A549 (cell line): ENCODE data around the gene KCNAB3. TPM values are rescaled to one million over a fixed set of nuclear protein-coding genes. Genes with fewer than 3 reads are reported as not detected.

Source experiments
- ATAC-seq, 2 experiments: fragments of 200-7000 bp in 1 of 2; fragments of >200 bp in 1 of 2; cut with Nextera tagmentation in 1 of 2; cut with Tn5 transposase in 1 of 2; 3 replicates each; pipeline versions ENCODE4 v1.8.0 to v1.9.1; 2018 to 2020; ENCODE audit warnings: mild to moderate bottlenecking in 1 of 2, moderate library complexity in 1 of 2
- CTCF ChIA-PET: fragments of 300-600 bp; sonication (Branson Sonifier 250); formaldehyde crosslinking; extraction: SDS; loops from one replicate; lab custom pipeline; 2021; ENCODE audit warnings: antibody characterized with exemption, inconsistent platforms; lab: Yijun Ruan, JAX
- POLR2A ChIA-PET: fragments of 350-600 bp; formaldehyde crosslinking; extraction: SDS; loops from one replicate; lab custom pipeline; 2021; ENCODE audit warnings: antibody characterized with exemption, inconsistent platforms; lab: Yijun Ruan, JAX
- DNase-seq, 2 experiments: peaks; one replicate each; pipeline versions ENCODE4 v3.0.0 to v3.0.0-alpha.2; 2011 to 2016; ENCODE audit warnings: low read depth in 1 of 2, low spot score in 1 of 2
- FAIRE-seq: peaks from 2 replicates; lab custom pipeline; 2011; peaks lifted over from hg19 to GRCh38; lab: Jason Lieb, UNC
- H3K27ac ChIP-seq, 2 experiments: fragments of >200 bp; sonication (Bioruptor Twin); formaldehyde crosslinking; 3 replicates each; pipeline ENCODE4 v1.5.1; 2016 to 2017
- H3K4me1 ChIP-seq: fragments of >200 bp; sonication (Bioruptor Twin); formaldehyde crosslinking; 3 replicates; pipeline ENCODE4 v1.6.1; 2016
- H3K4me2 ChIP-seq: fragments of >200 bp; sonication (Bioruptor Twin); formaldehyde crosslinking; 3 replicates; pipeline ENCODE4 v1.6.1; 2016
- H3K4me3 ChIP-seq: fragments of >200 bp; sonication (Bioruptor Twin); formaldehyde crosslinking; 3 replicates; pipeline ENCODE4 v1.5.1; 2016
- H3K9me3 ChIP-seq: fragments of >200 bp; sonication (Bioruptor Twin); formaldehyde crosslinking; 3 replicates; pipeline ENCODE4 v1.6.1; 2016
- ATOH8 ChIP-seq: fragments of 250-450 bp; sonication (Bioruptor Pico); IDR thresholded peaks from 2 replicates; pipeline ENCODE4 v1.5.0; 2020; ENCODE audit warnings: low read depth, mild to moderate bottlenecking, moderate library complexity
- BHLHE40 ChIP-seq: IDR thresholded peaks from 2 replicates; pipeline ENCODE4 v1.6.1; 2012; ENCODE audit warnings: low read depth, low read length, inconsistent platforms
- CBX2 ChIP-seq: fragments of 200-600 bp; sonication (generic); IDR thresholded peaks from 2 replicates; pipeline ENCODE4 v1.6.1; 2016; ENCODE audit warnings: low read depth, mild to moderate bottlenecking, borderline replicate concordance
- CHD2 ChIP-seq: fragments of 150-350 bp; IDR thresholded peaks from 2 replicates; pipeline ENCODE4 v1.6.1; 2014; ENCODE audit warnings: low read length; ENCODE audit not compliant: partially characterized antibody
- CTCF ChIP-seq: fragments of >200 bp; sonication (Bioruptor Twin); formaldehyde crosslinking; IDR thresholded peaks from 3 replicates; pipeline ENCODE4 v1.5.1; 2016
- EHMT2 ChIP-seq: fragments of 200-600 bp; sonication (generic); IDR thresholded peaks from 2 replicates; pipeline ENCODE4 v1.6.1; 2016; ENCODE audit warnings: antibody characterized with exemption, low read depth, mild to moderate bottlenecking, moderate library complexity
- ESRRA ChIP-seq: fragments of 150-350 bp; IDR thresholded peaks from 2 replicates; pipeline ENCODE4 v1.6.1; 2014; ENCODE audit warnings: mild to moderate bottlenecking, low read length, borderline replicate concordance
- FOSL2 ChIP-seq, 2 experiments: fragments of 450-650 bp in 1 of 2; fragments of >200 bp in 1 of 2; sonication (Bioruptor Twin) in 1 of 2; formaldehyde crosslinking; IDR thresholded peaks; 2 replicates each; pipeline versions ENCODE4 v1.5.0 to v1.6.1; 2016 to 2020; ENCODE audit warnings: mild to moderate bottlenecking in 1 of 2, moderate library complexity in 1 of 2
- FOXS1 ChIP-seq: fragments of 250-450 bp; sonication (Bioruptor Pico); IDR thresholded peaks from 2 replicates; pipeline ENCODE4 v1.5.0; 2020; ENCODE audit warnings: mild to moderate bottlenecking, moderate library complexity
- GATA3 ChIP-seq: IDR thresholded peaks from 2 replicates; pipeline ENCODE4 v1.6.1; 2012; ENCODE audit warnings: borderline replicate concordance
- HOXA7 ChIP-seq: fragments of 250-450 bp; sonication (Bioruptor Pico); IDR thresholded peaks from 2 replicates; pipeline ENCODE4 v1.5.0; 2020; ENCODE audit warnings: mild to moderate bottlenecking, moderate library complexity
- HOXB5 ChIP-seq: fragments of 250-450 bp; sonication (Bioruptor Pico); IDR thresholded peaks from 2 replicates; pipeline ENCODE4 v1.5.0; 2020; ENCODE audit warnings: mild to moderate bottlenecking, moderate library complexity
- MAFK ChIP-seq: fragments of 450-650 bp; IDR thresholded peaks from 2 replicates; pipeline ENCODE4 v1.6.1; 2014; ENCODE audit not compliant: partially characterized antibody
- MAZ ChIP-seq: fragments of 150-350 bp; IDR thresholded peaks from 2 replicates; pipeline ENCODE4 v1.6.1; 2014; ENCODE audit warnings: antibody characterized with exemption, low read depth, low read length, borderline replicate concordance
- MYC ChIP-seq: IDR thresholded peaks from 2 replicates; pipeline ENCODE4 v1.6.1; 2012; ENCODE audit warnings: mild to moderate bottlenecking, inconsistent platforms, low read length, improper control_type of control experiment, borderline replicate concordance
- NFE2L2 ChIP-seq: fragments of 150-350 bp; conservative IDR thresholded peaks from 2 replicates; pipeline ENCODE4 v1.6.1; 2014; ENCODE audit warnings: low read length
- POLR2A ChIP-seq: IDR thresholded peaks from 2 replicates; pipeline ENCODE4 v1.6.1; 2012; ENCODE audit warnings: mild to moderate bottlenecking, low read length
- RAD21 ChIP-seq, 2 experiments: fragments of >200 bp in 1 of 2; sonication (Bioruptor Twin) in 1 of 2; formaldehyde crosslinking in 1 of 2; IDR thresholded peaks in 1 of 2; conservative IDR thresholded peaks in 1 of 2; 2 replicates in 1 of 2; 3 replicates in 1 of 2; pipeline ENCODE4 v1.6.1; 2012 to 2018; ENCODE audit warnings: inconsistent platforms in 1 of 2
- RFX5 ChIP-seq: fragments of 450-650 bp; IDR thresholded peaks from 2 replicates; pipeline ENCODE4 v1.7.1; 2014; ENCODE audit warnings: antibody characterized with exemption, mild to moderate bottlenecking, moderate library complexity
- SREBF2 ChIP-seq: fragments of 450-650 bp; IDR thresholded peaks from 2 replicates; pipeline ENCODE4 v1.6.1; 2014; ENCODE audit warnings: mild to moderate bottlenecking, moderate library complexity
- USF2 ChIP-seq: fragments of 450-650 bp; IDR thresholded peaks from 2 replicates; pipeline ENCODE4 v1.6.1; 2014; ENCODE audit warnings: antibody characterized with exemption
- ZFP36 ChIP-seq: fragments of 450-650 bp; IDR thresholded peaks from 2 replicates; pipeline ENCODE4 v1.6.1; 2014; ENCODE audit warnings: borderline replicate concordance; ENCODE audit not compliant: partially characterized antibody
- ZNF302 ChIP-seq: fragments of 250-450 bp; sonication (Bioruptor Pico); IDR thresholded peaks from 2 replicates; pipeline ENCODE4 v1.9.0; 2021; ENCODE audit warnings: inconsistent platforms, mild to moderate bottlenecking, moderate library complexity
- WGBS: methylation state at CpG from one replicate; pipeline ENCODE4 v1.1.6; 2017; ENCODE audit errors: missing lambda C conversion rate; 5-methylcytosine and 5-hydroxymethylcytosine counted together
- polyA plus RNA-seq, 4 experiments: library from polyadenylated mRNA; depleted of rRNA in 3 of 4; stranded (reverse); fragments of >200 nt; fragmentation: RNase III in 1 of 4; extraction: RNeasy Plus Mini Kit Qiagen cat#74134 plus additional on column Dnase treatment in 1 of 4; gene quantifications; 2 replicates in 3 of 4; 3 replicates in 1 of 4; pipeline ENCODE4 v1.2.3, GENCODE V29; 2011 to 2017
- TF ChIP-seq, protein P1 (sequence below): fragments of 250-450 bp; sonication (Bioruptor Pico); IDR thresholded peaks from 2 replicates; pipeline ENCODE4 v1.5.0; 2021; ENCODE audit warnings: mild to moderate bottlenecking, moderate library complexity, borderline replicate concordance
- TF ChIP-seq, protein P2 (sequence below): fragments of >200 bp; sonication (Bioruptor Twin); formaldehyde crosslinking; IDR thresholded peaks from 3 replicates; pipeline ENCODE4 v1.6.1; 2016

KCNAB3 gene
- polyA plus RNA-seq, 2 of the 4 experiments (the other 2 are of a cell fraction): 2.7 to 3.2 TPM

- TF ChIP-seq, protein P1, sequence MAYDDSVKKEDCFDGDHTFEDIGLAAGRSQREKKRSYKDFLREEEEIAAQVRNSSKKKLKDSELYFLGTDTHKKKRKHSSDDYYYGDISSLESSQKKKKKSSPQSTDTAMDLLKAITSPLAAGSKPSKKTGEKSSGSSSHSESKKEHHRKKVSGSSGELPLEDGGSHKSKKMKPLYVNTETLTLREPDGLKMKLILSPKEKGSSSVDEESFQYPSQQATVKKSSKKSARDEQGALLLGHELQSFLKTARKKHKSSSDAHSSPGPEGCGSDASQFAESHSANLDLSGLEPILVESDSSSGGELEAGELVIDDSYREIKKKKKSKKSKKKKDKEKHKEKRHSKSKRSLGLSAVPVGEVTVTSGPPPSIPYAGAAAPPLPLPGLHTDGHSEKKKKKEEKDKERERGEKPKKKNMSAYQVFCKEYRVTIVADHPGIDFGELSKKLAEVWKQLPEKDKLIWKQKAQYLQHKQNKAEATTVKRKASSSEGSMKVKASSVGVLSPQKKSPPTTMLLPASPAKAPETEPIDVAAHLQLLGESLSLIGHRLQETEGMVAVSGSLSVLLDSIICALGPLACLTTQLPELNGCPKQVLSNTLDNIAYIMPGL (CRISPR knock-in tag): no peak
- TF ChIP-seq MYC: no peak
- TF ChIP-seq, protein P2, sequence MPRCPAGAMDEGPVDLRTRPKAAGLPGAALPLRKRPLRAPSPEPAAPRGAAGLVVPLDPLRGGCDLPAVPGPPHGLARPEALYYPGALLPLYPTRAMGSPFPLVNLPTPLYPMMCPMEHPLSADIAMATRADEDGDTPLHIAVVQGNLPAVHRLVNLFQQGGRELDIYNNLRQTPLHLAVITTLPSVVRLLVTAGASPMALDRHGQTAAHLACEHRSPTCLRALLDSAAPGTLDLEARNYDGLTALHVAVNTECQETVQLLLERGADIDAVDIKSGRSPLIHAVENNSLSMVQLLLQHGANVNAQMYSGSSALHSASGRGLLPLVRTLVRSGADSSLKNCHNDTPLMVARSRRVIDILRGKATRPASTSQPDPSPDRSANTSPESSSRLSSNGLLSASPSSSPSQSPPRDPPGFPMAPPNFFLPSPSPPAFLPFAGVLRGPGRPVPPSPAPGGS: no peak
- no peak for TF ChIP-seq RFX5
- TF ChIP-seq USF2: 0 out of 2 replicates have a peak, but pooled peaks have one; percentile 2
- TF ChIP-seq CHD2: no peak
- TF ChIP-seq EHMT2: no peak
- no peak for TF ChIP-seq MAZ
- no peak for TF ChIP-seq GATA3
- no peak for TF ChIP-seq HOXB5 (CRISPR knock-in tag)
- TF ChIP-seq CBX2: no peak
- TF ChIP-seq POLR2A: no peak
- no peak for TF ChIP-seq FOXS1 (CRISPR knock-in tag)
- no peak; a peak in 1 of 5 replicates for TF ChIP-seq RAD21 (conservative IDR thresholded peaks at IDR 0.05 in 1 of 2, IDR thresholded peaks at IDR 0.05 in 1 of 2)
- TF ChIP-seq ATOH8 (CRISPR knock-in tag): no peak
- TF ChIP-seq MAFK: no peak
- no peak for TF ChIP-seq NFE2L2
- no peak for TF ChIP-seq ZFP36
Measured at GRCh38 chr17:7932949-7933348, 3.3 kb upstream of the KCNAB3 start (continued).

DNA sequence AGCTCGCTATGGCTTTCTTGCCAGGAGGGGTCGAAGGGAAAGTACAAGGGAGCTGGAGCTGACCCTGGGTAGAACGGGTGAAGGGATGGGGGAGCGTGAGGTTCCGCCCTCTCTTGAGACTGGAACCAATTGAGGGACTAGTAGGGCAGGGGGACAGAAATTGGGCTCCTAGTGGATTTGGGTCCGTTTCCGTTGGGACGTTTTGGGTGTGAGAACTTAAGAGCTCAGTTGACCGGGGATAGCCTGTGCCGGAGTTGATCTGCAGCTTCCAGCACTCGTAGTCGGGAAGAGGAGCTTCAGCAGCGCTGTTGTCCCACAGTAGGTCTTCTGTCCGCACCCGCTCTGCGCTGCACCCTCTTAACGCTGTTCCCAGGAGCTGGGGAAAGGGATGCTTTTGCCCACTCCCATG, 2.8 kb upstream of the KCNAB3 start:
- H3K4me2 ChIP-seq: peak overlapping the region; percentile 99
- CTCF ChIA-PET: interaction anchor here (0.5 to 12.0 kb wide), 28 partner anchors 8 to 183 kb away, joined by 3 to 128 read pairs (median 5); partner anchors contain the start of genes CYB5D1, NAA38 and RNF227
- TF ChIP-seq CBX2 (no peak), CTCF (no peak), BHLHE40 (no peak), POLR2A (no peak), FOSL2 (IDR thresholded peaks at IDR 0.05) (no peak), FOSL2 (CRISPR knock-in tag; IDR thresholded peaks at IDR 0.05) (no peak), HOXA7 (CRISPR knock-in tag) (no peak), GATA3 (no peak), MAFK (no peak), CHD2 (no peak), ZNF302 (CRISPR knock-in tag) (no peak), FOXS1 (CRISPR knock-in tag) (no peak), NFE2L2 (no peak), HOXB5 (CRISPR knock-in tag) (no peak), SREBF2 (no peak), ESRRA (no peak), MAZ (no peak)
- TF ChIP-seq, all 56 proteins: peak for 0
- POLR2A ChIA-PET: interaction anchor here (0.5 to 2.2 kb wide), 17 partner anchors 10 to 245 kb away, joined by 3 to 20 read pairs (median 4); partner anchors contain the start of genes NAA38, RNF227 and TP53
- H3K27ac ChIP-seq: peak overlapping the region; percentile 86 to 89
- FAIRE-seq (no peak), ATAC-seq (peak; percentile 62 to 72), DNase-seq (peak; percentile 51 to 73)
- peak overlapping the region; percentile 69 for H3K4me3 ChIP-seq
- no peaks in the 10 kb centered on the region for H3K9me3 ChIP-seq
- 1% methylated on average over 17 of the region's 17 CpGs for WGBS
- H3K4me1 ChIP-seq: peaks cover 21% of the 10 kb centered on the region
